Fibroblast of peridontal ligament (primary cell): ENCODE results near the gene ANTXR1.

Source experiments
- DNase-seq: peaks from one replicate; pipeline ENCODE4 v3.0.0-alpha.2; 2010; ENCODE audit errors: extremely low read depth

Gene ANTXR1

DNA sequence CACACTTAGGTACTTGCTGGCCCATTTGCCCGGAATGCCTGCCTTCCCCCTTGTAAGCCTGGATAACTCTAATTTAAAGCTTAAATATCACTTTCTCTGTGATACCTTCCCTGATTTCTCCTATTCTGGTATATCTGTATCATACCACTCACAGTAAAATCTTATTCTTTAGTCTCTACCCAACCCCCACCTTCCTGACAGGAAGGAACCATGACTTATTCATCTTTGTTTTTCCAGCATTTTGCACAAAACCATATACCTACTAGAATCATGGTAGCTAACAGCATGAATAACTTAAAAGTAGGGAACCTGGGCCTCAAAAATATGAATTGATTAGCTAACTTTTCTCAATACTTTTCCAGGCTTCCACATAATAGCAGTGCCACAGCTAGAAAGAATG, 262.5 kb downstream of the ANTXR1 start:
- no peak for DNase-seq

DNA sequence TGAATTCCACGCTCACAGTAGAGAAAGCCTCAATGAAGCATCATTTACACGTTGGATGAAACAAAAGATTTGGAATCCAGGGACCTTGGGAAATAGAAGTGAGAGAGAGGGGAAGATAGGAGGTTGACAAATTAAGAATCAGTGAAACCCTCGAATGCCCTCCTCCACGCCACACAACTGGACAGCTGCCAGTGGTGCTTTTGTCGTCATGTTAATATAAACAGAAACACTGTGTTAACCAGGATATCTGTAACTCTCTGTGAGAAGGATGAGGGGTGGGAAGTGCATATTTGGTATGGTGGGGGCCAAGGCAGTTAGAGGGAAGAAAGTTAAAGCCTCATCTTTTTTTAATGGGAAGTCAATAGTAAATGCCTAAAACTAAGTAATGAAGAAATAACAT, 265.4 kb downstream of the ANTXR1 start:
- no peak for DNase-seq

DNA sequence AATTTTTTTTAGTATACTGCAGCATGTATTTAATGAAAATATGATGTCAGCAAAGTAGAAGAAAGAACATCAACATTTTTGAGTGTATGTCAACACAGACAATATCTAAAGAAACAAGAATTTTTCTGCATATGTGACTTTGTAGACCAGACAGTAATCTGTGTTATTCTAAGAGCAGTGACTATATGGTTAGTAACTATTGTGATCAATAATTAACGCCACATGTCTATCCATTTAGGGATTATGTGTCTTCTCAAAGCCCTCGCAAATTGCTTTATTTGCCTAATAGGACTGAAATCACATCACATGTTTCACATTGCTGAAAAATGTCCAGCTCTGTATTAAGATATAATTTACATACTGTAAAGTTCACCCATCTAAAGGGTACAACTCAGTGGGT, 266.2 kb downstream of the ANTXR1 start:
- no peak for DNase-seq

DNA sequence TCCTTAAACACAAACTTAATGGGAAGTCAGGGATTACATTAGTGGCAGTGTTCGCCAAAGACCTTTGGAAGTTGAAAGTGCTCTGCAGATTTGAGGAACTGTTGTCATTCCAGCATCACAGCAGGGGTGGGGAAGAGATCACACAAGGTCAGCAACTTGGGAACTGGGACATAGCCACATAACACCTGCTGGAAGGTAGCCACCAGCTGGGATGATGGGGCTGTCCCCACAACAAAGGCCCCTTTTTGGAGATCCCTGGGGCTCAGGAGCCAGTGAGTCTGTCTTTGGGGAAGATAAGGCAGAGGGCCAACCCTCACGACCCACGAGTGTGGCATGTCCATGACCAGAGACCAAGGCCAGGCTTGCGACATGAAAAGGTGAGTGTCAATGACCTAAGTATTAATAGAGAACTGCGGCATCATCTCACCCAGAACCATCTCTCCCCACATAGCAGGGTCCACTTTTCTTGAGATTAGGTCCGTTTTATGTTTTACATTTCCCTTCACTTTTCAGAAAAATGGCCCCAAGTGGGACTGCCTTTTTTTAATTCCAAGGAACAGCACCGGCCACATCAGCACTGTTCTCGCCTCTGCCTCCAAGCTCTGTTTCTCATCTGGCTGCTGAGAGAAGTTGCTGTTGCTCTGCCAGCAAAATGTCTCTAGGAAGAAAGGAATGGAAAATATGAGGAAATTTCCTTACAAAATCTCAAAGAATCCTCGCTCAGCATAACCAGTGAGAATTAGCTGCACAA, 267.1 kb downstream of the ANTXR1 start:
- no peak for DNase-seq

DNA sequence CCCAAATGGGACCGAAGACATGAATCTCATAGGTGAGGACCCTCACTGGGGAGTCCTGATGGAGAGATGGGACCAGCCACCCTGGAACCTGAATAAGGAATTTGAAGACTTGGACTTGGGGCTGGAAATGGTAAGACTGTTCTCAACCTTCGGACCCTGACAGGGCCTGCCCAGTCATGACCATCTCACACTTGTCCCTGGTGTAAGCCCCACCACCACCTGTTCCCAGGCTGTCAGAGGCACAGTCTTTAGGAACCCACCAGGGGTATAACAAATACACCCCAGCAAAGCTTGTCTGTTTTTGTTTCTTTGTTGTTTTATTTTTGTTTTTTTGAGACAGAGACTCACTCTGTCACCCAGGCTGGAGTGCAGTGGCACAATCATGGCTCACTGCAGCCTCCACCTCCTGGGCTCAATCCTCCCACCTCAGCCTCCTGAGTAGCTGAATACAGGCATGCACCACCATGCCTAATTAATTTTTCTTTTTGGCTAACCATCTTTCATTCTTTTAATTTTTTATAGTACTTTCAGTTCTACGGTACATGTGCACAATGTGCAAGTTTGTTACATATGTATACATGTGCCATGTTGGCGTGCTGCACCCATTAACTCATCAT, 267.9 kb downstream of the ANTXR1 start:
- DNase-seq, result no peak

DNA sequence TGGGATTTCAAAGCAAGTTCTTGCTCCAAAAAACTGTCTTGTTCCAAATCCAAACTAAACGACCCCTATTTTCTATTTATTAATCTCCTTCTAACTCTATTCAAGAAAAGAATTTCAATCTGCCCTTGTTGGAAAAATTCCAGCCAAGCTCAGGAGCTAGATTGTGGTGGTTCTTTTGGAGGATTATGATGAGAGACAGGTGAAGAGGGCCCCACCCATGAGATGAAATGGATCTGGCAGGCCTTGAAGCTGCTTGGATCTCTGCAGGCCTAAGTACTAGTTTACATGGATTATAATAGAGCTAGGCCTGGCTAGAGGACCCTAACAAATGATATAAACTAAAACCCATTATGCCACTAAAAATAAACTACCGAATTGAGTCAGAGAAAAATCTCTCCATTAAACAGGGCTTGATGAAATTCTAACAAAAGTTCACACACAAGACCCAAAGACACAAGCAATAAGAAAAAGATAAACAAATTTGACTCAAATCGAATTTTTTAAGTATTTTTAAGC, 272.5 kb downstream of the ANTXR1 start:
- no peak for DNase-seq

DNA sequence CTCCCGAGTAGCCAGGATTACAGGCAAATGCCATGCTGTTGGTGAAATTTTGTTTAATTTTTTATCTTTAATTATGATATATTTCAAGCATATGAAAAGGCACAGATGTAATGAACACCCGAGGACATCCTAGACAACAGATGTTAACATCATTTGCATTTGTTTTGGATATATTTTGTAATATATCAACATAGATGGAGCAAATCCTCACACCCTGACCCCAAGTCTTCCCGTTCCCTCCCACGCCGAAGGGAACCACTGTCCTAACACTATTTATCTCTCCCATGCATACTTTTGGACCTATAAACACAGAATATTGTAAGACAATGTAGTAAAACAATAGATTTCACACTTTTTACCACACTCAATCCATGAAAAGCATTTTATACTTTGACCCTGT, 274.6 kb downstream of the ANTXR1 start:
- no peak for DNase-seq

DNA sequence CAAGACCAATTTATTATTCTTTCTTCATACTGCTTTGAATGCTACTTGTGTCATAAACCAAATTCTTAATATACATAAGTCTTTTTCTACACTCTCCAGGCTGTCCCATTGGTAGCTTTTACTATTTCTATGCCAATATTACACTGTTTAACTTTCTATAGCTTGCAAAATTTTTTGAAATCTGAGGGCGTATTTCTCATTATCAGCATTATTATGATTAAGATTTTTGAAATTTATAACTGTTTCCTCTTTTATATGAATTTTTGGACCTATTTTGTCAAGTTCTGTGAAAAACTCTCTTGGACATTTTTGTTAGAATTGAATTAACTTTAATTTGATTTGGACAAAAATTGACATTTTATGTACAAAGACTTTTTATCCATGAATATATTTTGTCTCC, 275.4 kb downstream of the ANTXR1 start:
- DNase-seq, result no peak

DNA sequence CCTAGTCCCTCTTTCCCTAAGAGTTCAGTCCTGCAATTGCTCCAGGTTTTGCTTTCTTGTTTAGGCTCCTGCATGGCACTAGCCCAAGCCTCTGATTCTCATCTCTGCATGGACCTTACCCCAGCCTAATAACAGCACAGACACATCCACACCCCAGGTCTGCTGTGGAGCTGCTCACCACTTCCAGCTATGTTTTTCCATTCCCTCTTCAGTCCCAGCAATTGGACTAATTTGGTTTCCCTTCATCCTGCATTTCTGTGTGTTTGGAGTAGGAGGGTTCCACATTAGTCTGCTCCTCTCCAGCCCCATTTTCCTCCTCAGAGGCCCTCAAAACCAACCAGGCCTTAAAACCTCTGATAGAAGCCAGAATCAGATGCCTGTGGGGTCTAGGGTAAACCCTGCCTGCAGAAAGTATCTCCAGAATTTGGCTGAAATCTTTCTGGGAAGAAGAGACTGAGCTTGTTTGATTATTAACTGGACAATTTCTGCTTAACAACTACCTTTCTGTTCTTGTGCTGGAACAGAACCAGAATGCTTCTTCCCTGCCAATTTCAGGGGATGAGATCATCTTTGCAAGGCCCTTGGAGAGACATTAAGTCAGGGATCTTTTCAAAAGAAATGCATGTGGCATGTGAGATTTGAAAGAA, 278.1 kb downstream of the ANTXR1 start:
- peak; percentile 73 for DNase-seq

DNA sequence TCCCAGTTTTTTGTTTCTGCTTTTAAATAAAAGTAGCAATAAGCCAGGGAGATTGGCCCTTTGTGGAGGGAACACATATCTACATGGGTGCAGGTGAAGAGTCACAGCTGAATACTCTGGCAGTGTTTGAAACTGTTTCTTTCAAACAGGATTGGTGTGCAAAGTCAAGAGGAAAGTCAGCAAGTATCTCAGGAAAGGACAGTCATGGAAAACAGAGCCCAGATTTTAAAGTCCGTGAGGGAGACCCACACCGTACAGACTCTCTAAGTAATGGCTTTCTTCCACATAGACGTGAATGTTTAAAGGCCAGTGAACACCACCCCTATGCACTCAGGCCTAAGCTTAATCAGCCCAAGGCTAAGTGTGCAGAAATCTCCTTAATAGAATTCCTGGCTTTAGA, 278.7 kb downstream of the ANTXR1 start:
- DNase-seq, result no peak

DNA sequence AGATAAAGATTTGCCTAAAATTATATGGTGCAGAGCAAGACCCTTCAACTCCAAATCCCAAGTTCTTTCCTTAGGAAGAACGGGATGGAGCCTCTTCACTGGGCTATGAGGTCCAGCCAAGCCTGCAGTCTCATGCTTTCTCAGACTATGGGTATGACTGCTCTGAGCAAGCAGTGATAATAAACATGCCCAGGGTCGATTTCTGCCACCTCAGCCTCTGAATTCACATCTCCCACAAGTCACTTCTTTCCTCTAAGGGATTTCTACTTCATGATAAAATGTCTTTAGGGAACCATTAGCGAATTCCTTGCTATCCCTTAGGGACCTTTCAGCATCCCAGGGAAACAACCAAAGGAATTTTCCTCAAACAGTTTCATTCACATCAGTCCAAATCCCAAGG, 279.3 kb downstream of the ANTXR1 start:
- no peak for DNase-seq

DNA sequence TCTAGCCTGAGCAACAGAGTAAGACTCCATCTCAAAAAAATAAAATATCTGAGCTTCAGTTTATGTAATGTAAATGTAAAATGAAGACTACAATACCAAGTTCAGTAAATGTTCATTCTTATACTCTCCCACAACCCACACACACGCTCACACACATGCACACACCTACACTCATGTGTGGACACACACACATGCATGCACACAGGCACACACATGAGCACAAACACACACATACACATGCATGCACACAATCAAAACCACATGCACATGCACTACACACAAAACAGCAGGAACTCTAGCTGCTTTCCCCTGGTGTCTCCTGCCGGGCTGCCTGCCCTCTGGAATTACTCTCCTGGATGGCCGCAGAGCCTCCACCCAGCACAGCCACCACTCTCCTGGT, 283.4 kb downstream of the ANTXR1 start:
- no peak for DNase-seq

DNA sequence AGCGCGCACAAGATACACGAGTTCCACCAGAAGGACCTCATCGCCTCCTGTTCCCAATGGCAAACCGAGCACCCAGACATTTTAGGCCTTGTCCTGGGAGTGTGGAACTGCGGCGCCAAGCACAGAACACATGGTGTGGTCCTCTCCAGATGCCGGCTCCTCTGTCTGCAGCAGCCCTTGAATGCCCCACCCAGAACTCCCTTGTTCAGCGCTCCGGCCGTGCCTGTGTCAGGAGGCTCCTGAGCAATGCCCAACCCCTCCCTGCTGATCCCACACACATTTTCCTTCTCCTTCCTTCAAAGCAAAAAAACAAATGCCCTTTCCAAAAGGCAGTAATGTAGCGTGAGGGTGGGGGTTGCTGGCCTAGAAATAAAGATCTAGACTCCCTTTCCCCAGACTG, 284.2 kb downstream of the ANTXR1 start:
- no peak for DNase-seq

DNA sequence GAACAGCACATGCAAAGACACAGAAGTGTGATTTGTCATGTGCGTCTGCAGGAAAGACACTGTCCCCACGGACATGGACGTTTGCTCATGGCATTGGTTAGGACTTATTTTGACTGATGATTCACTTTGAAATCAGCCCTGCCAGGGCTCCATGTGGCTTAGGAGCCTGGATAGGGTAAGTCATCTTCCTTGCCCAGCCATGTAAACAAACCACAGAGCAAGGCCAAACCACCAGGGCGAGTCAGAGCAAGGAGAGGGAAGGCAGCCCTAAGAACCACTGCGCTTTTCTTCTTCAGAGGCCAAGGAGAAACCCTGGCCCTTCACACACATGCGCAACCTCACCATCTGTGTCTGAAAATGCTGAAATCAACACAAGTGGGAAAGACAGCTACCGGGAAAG, 285.3 kb downstream of the ANTXR1 start:
- DNase-seq, result peak; percentile 95

DNA sequence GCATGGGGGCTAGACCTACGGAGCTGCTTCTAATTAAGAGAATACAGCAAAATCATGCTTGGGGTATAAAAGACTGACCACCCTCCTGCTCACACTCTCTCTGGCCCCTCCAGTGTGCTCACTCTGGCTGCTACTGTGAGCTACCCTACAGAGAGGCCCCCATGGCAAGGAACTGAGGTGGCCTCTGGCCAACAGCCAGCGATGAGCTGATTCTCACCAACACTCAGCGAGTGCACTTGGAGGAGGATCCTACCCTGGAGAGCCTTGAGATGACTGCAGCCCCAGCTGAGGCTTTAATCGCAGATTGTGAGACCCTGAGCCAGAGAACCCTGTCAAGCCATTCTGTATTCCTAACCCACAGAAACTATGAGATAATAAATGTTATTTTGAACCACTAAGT, 285.9 kb downstream of the ANTXR1 start:
- DNase-seq, result peak; percentile 36
